Gastrocnemius medialis (tissue), 4 donors: ENCODE measurements around the gene LRFN5. TPM values are rescaled to one million over a fixed set of nuclear protein-coding genes. Genes with fewer than 3 reads are reported as not detected.
"Not testable (repeated sequence)": the region's sequence is repeated elsewhere in the genome, so short reads cannot be mapped to it uniquely, and the experiment has no call there.

ENCODE experiments used
- ATAC-seq, 2 donors: fragments of 150-250 bp; one replicate each; pipeline ENCODE4 v1.9.1; 2016
- DNase-seq, 2 donors: peaks; one replicate each; pipeline ENCODE4 v3.0.0-alpha.2; 2019
- H3K27ac ChIP-seq, 4 donors: fragments of 200-600 bp; sonication (generic); 1 replicate in 1 of 4; 2 replicates in 3 of 4; pipeline ENCODE4 v1.5.1; 2016 to 2018; ENCODE audit warnings: mild to moderate bottlenecking in 2 of 4, moderate library complexity in 1 of 4
- H3K27me3 ChIP-seq, 3 donors: fragments of 200-600 bp; sonication (generic) in 2 of 3; 1 replicate in 1 of 3; 2 replicates in 2 of 3; pipeline versions ENCODE4 v1.5.1 to v1.6.0; 2016 to 2019; ENCODE audit warnings: mild to moderate bottlenecking in 1 of 3, moderate library complexity in 1 of 3
- H3K36me3 ChIP-seq, 2 donors: fragments of 200-600 bp; sonication (generic) in 1 of 2; one replicate each; pipeline ENCODE4 v1.5.1; 2017 to 2018
- H3K4me1 ChIP-seq, 2 donors: fragments of 200-600 bp; sonication (generic) in 1 of 2; one replicate each; pipeline ENCODE4 v1.5.1; 2016 to 2017; ENCODE audit warnings: mild to moderate bottlenecking in 2 of 2
- H3K4me3 ChIP-seq, 4 donors: fragments of 200-600 bp; sonication (generic) in 3 of 4; 1 replicate in 1 of 4; 2 replicates in 3 of 4; pipeline ENCODE4 v1.5.1; 2016 to 2019; ENCODE audit warnings: mild to moderate bottlenecking in 2 of 4
- H3K9me3 ChIP-seq, 3 donors: fragments of 200-600 bp; sonication (generic) in 2 of 3; 1 replicate in 1 of 3; 2 replicates in 2 of 3; pipeline ENCODE4 v1.5.1; 2016 to 2019
- CTCF ChIP-seq, 5 experiments: fragments of 450-650 bp in 3 of 5; fragments of 200-600 bp in 2 of 5; sonication (generic) in 2 of 5; IDR thresholded peaks in 4 of 5; conservative IDR thresholded peaks in 1 of 5; 1 replicate in 4 of 5; 2 replicates in 1 of 5; pipeline ENCODE4 v1.5.1; 2016 to 2019; ENCODE audit warnings: antibody characterized with exemption in 5 of 5, mild to moderate bottlenecking in 3 of 5, moderate library complexity in 3 of 5
- POLR2A ChIP-seq, 2 donors: fragments of 450-650 bp; IDR thresholded peaks; one replicate each; pipeline ENCODE4 v1.6.1; 2017; ENCODE audit warnings: antibody characterized with exemption in 2 of 2, mild to moderate bottlenecking in 2 of 2, moderate library complexity in 2 of 2
- in situ Hi-C, 4 donors: fragments of 200-750 bp; cut with MboI; loops; one replicate each; pipeline versions ENCODE4 v1.15.0 to v1.8.0; 2017; ENCODE audit warnings: low sequenced_read_pairs in 4 of 4
- intact Hi-C: fragments of 100-400 bp; cut with DNase I; formaldehyde crosslinking; loops from one replicate; pipeline ENCODE4 v1.15.1; 2023; ENCODE audit warnings: low total_unique reads
- total RNA-seq, 4 donors: library from RNA; depleted of rRNA; stranded (reverse); fragments of >200 nt; gene quantifications; one replicate each; pipeline versions ENCODE4 v1.1.0 to v1.2.3, GENCODE V29; 2016

The LRFN5 gene
- under 1 TPM in 3 of 4 donors, not detected in 1; 0.22 to 0.51 (median 0.33) TPM for total RNA-seq

GRCh38 chr14:41606532-41607303, at the start of gene LRFN5:
TSS of gene LRFN5 (plus strand) at chr14:41606876.
- TF ChIP-seq CTCF (IDR thresholded peaks at IDR 0.05 in 4 of 5, conservative IDR thresholded peaks at IDR 0.05 in 1 of 5) (no peak), POLR2A (IDR thresholded peaks at IDR 0.05) (no peak)
- H3K4me1 ChIP-seq: peaks cover 0 to 20% of the 10 kb centered on the region in 2 donors
- H3K36me3 ChIP-seq: no peaks in the 10 kb centered on the region
- ATAC-seq (peak in 1 of 2 donors; percentile 11), DNase-seq (no peak)
- intact Hi-C loops (no loop called here), in situ Hi-C loops (no loop called here)
- peak within 1 kb of the TSS; percentile 43 to 55 (median 52) for H3K4me3 ChIP-seq
- H3K9me3 ChIP-seq: no peaks in the 10 kb centered on the region
- peak within 1 kb of the TSS in 2 of 4 donors; percentile 10 to 35 for H3K27ac ChIP-seq
- H3K27me3 ChIP-seq: peaks cover 54 to 66% (median 56%) of the 10 kb centered on the region in 3 donors

GRCh38 chr14:41558490-41558889, 48.2 kb upstream of the LRFN5 start:
- H3K27ac ChIP-seq: no peak overlapping the region
- ATAC-seq: no peak
- no peaks in the 10 kb centered on the region for H3K27me3 ChIP-seq
- TF ChIP-seq POLR2A (IDR thresholded peaks at IDR 0.05) (no peak), CTCF (IDR thresholded peaks at IDR 0.05 in 4 of 5, conservative IDR thresholded peaks at IDR 0.05 in 1 of 5) (no peak)
- intact Hi-C loops: no loop called here
- no peak for DNase-seq
- no peaks in the 10 kb centered on the region for H3K9me3 ChIP-seq
- no peaks in the 10 kb centered on the region for H3K36me3 ChIP-seq
- H3K4me3 ChIP-seq: no peak overlapping the region
- in situ Hi-C loops: no loop called here
- no peaks in the 10 kb centered on the region for H3K4me1 ChIP-seq

GRCh38 chr14:41566864-41567263, 39.8 kb upstream of the LRFN5 start:
- DNase-seq, H3K27me3 ChIP-seq, in situ Hi-C loops, H3K4me1 ChIP-seq, H3K27ac ChIP-seq, H3K9me3 ChIP-seq, H3K36me3 ChIP-seq, intact Hi-C loops, ATAC-seq, H3K4me3 ChIP-seq: not testable (repeated sequence)

- TF ChIP-seq POLR2A (IDR thresholded peaks at IDR 0.05) (no peak), CTCF (IDR thresholded peaks at IDR 0.05 in 4 of 5, conservative IDR thresholded peaks at IDR 0.05 in 1 of 5) (no peak)
- intact Hi-C loops (no loop called here), in situ Hi-C loops (no loop called here)
- Histone ChIP-seq H3K9me3 (no peaks in the 10 kb centered on the region), H3K27ac (no peak overlapping the region), H3K27me3 (no peaks in the 10 kb centered on the region), H3K4me1 (no peaks in the 10 kb centered on the region), H3K36me3 (no peaks in the 10 kb centered on the region), H3K4me3 (no peak overlapping the region)
- DNase-seq: no peak
- no peak for ATAC-seq
Observed at GRCh38 chr14:41568979-41569378, 37.7 kb upstream of the LRFN5 start.

- intact Hi-C loops (no loop called here), in situ Hi-C loops (no loop called here)
- no peaks in the 10 kb centered on the region for H3K4me1 ChIP-seq
Observed at GRCh38 chr14:41570415-41571155, 36.1 kb upstream of the LRFN5 start.

More at GRCh38 chr14:41570415-41571155, 36.1 kb upstream of the LRFN5 start:
- no peak overlapping the region for H3K27ac ChIP-seq
- H3K4me3 ChIP-seq: no peak overlapping the region
- DNase-seq (no peak), ATAC-seq (no peak)
- no peaks in the 10 kb centered on the region for H3K9me3 ChIP-seq
- H3K36me3 ChIP-seq: no peaks in the 10 kb centered on the region
- TF ChIP-seq CTCF (IDR thresholded peaks at IDR 0.05 in 4 of 5, conservative IDR thresholded peaks at IDR 0.05 in 1 of 5) (no peak), POLR2A (IDR thresholded peaks at IDR 0.05) (no peak)
- no peaks in the 10 kb centered on the region for H3K27me3 ChIP-seq
